ENCODE results near the gene GPS1. TPM values are rescaled to one million over a fixed set of nuclear protein-coding genes. Genes with fewer than 3 reads are reported as not detected.

GPS1 gene
- total and polyA plus RNA-seq, 3 experiments from 2014 or later, result 122 to 151 (median 125) TPM

Other genes with a start within 250 kb of the GPS1 start
- gene GCGR, start 247.7 kb upstream of the GPS1 start, total RNA-seq, result not detected
- gene GCGR, start 247.7 kb upstream of the GPS1 start, polyA plus RNA-seq, result not detected
- gene MCRIP1, start 218.6 kb upstream of the GPS1 start, total RNA-seq, result 10 to 100 TPM; 56.1 to 57.0 TPM
- 76.1 TPM for gene MCRIP1, start 218.6 kb upstream of the GPS1 start, polyA plus RNA-seq
- gene PPP1R27, start 216.8 kb upstream of the GPS1 start, total RNA-seq, result not detected
- gene PPP1R27, start 216.8 kb upstream of the GPS1 start, polyA plus RNA-seq, result not detected
- gene P4HB, start 191.4 kb upstream of the GPS1 start, total RNA-seq, result 100 to 1,000 TPM; 463 to 482 TPM
- gene P4HB, start 191.4 kb upstream of the GPS1 start, polyA plus RNA-seq, result 342 TPM
- 100 to 1,000 TPM; 662 to 677 TPM for gene ARHGDIA, start 180.6 kb upstream of the GPS1 start, total RNA-seq
- gene ARHGDIA, start 180.6 kb upstream of the GPS1 start, polyA plus RNA-seq, result 237 TPM
- gene ALYREF, start 160.3 kb upstream of the GPS1 start, total RNA-seq, result 100 to 1,000 TPM; 326 to 337 TPM
- gene ALYREF, start 160.3 kb upstream of the GPS1 start, polyA plus RNA-seq, result 60.4 TPM
- gene ANAPC11, start 160.2 kb upstream of the GPS1 start, total RNA-seq, result 100 to 1,000 TPM; 146 to 149 TPM
- 287 TPM for gene ANAPC11, start 160.2 kb upstream of the GPS1 start, polyA plus RNA-seq
- gene NPB, start 149.7 kb upstream of the GPS1 start, total RNA-seq, result under 1 TPM; 0.57 to 0.62 TPM
- gene NPB, start 149.7 kb upstream of the GPS1 start, polyA plus RNA-seq, result not detected
- 10 to 100 TPM; 30.3 to 31.6 TPM for gene PCYT2, start 140.5 kb upstream of the GPS1 start, total RNA-seq
- 35.7 TPM for gene PCYT2, start 140.5 kb upstream of the GPS1 start, polyA plus RNA-seq
- 10 to 100 TPM; 41.4 to 41.7 TPM for gene SIRT7, start 133.7 kb upstream of the GPS1 start, total RNA-seq
- 40.1 TPM for gene SIRT7, start 133.7 kb upstream of the GPS1 start, polyA plus RNA-seq
- gene MAFG, start 124.2 kb upstream of the GPS1 start, total RNA-seq, result 10 to 100 TPM; 28.4 to 34.7 TPM
- gene MAFG, start 124.2 kb upstream of the GPS1 start, polyA plus RNA-seq, result 2.5 TPM
- 100 to 1,000 TPM; 128 to 138 TPM for gene PYCR1, start 114.6 kb upstream of the GPS1 start, total RNA-seq
- gene PYCR1, start 114.6 kb upstream of the GPS1 start, polyA plus RNA-seq, result 0.63 TPM
- not detected for gene MYADML2, start 104.7 kb upstream of the GPS1 start, total RNA-seq
- gene MYADML2, start 104.7 kb upstream of the GPS1 start, polyA plus RNA-seq, result not detected
- under 1 TPM; 0.33 to 0.35 TPM for gene NOTUM, start 90.7 kb upstream of the GPS1 start, total RNA-seq
- not detected for gene NOTUM, start 90.7 kb upstream of the GPS1 start, polyA plus RNA-seq
- gene ASPSCR1, start 74.3 kb upstream of the GPS1 start, total RNA-seq, result 10 to 100 TPM; 32.0 to 35.9 TPM
- 29.2 TPM for gene ASPSCR1, start 74.3 kb upstream of the GPS1 start, polyA plus RNA-seq
- gene CENPX, start 29.0 kb upstream of the GPS1 start, total RNA-seq, result 100 to 1,000 TPM; 143 to 158 TPM
- 56.7 TPM for gene CENPX, start 29.0 kb upstream of the GPS1 start, polyA plus RNA-seq
- 10 to 100 TPM; 26.8 to 27.6 TPM for gene LRRC45, start 28.6 kb upstream of the GPS1 start, total RNA-seq
- gene LRRC45, start 28.6 kb upstream of the GPS1 start, polyA plus RNA-seq, result 10.1 TPM
- 1 to 10 TPM; 4.2 to 4.5 TPM for gene RAC3, start 20.2 kb upstream of the GPS1 start, total RNA-seq
- not detected for gene RAC3, start 20.2 kb upstream of the GPS1 start, polyA plus RNA-seq
- 100 to 1,000 TPM; 117 to 127 TPM for gene DCXR, start 14.2 kb upstream of the GPS1 start, total RNA-seq
- 108 TPM for gene DCXR, start 14.2 kb upstream of the GPS1 start, polyA plus RNA-seq
- gene RFNG, start 87 bp upstream of the GPS1 start, total RNA-seq, result 10 to 100 TPM; 18.1 to 19.4 TPM
- gene RFNG, start 87 bp upstream of the GPS1 start, polyA plus RNA-seq, result 7.3 TPM
- gene DUS1L, start 13.9 kb downstream of the GPS1 start, total RNA-seq, result 100 to 1,000 TPM; 206 to 210 TPM
- 142 TPM for gene DUS1L, start 13.9 kb downstream of the GPS1 start, polyA plus RNA-seq
- gene FASN, start 46.3 kb downstream of the GPS1 start, total RNA-seq, result 100 to 1,000 TPM; 251 to 259 TPM
- 2.7 TPM for gene FASN, start 46.3 kb downstream of the GPS1 start, polyA plus RNA-seq
- gene CCDC57, start 160.9 kb downstream of the GPS1 start, total RNA-seq, result 10 to 100 TPM; 69.8 to 77.6 TPM
- gene CCDC57, start 160.9 kb downstream of the GPS1 start, polyA plus RNA-seq, result 39.2 TPM
- 10 to 100 TPM; 27.5 to 31.8 TPM for gene SLC16A3, start 177.1 kb downstream of the GPS1 start, total RNA-seq
- 3.3 TPM for gene SLC16A3, start 177.1 kb downstream of the GPS1 start, polyA plus RNA-seq
- 100 to 1,000 TPM; 129 to 141 TPM for gene CSNK1D, start 221.8 kb downstream of the GPS1 start, total RNA-seq
- 74.6 TPM for gene CSNK1D, start 221.8 kb downstream of the GPS1 start, polyA plus RNA-seq

All from CD8-positive, alpha-beta memory T cell (primary cell).